DMS53 treated with DMSO at 0.1 percent for 48 hours (cell line): ENCODE data around the gene TRMT1.

Source experiments
- DNase-seq: peaks from one replicate; lab custom pipeline; 2025; ENCODE audit not compliant: unreplicated experiment; lab: John Stamatoyannopoulos, UW

Gene TRMT1

DNA sequence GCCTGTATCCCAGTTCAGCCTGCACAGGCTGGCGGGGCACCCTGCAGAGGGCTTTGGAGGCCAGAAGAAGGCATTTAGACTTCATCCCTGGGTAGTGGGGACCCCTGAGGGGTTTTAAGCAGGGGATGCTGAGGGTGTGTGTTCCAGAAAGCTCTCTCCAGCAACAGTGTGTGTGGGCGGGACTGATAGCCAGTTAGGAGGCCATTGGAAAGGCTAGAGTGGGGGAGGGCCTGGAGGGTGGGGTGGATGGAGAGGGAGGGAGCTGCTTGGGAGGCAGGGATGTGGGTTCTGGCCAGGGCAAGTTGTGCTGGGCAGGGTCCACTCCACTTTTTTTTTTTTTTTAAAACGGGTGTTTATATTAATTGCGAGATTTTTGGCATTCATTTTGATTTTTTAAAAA is 42.2 kb downstream of the TRMT1 start:
- no peak for DNase-seq

DNA sequence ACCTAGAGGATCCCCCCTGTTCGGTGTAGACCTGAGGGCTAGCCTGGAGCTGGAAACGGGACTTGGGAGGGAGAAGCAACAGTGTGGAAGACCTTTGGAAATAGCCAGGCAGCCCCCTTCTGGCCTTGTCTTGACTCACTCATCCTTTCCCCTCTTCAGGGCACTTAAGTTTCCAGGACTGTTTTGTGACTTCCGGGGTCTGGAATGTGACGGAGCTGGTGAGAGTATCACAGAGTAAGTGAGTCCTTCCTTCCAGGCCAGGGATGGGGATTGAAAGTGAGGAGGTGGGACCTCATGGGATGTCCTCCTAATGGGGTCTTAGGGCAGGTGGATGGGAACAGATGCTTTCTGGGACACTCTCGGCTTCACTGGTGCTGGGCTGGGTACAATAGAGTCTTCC is 43.3 kb downstream of the TRMT1 start:
- DNase-seq, result no peak

GRCh38 chr19:13072188-13072908 is 44.2 kb downstream of the TRMT1 start:
- DNase-seq, result no peak

DNA sequence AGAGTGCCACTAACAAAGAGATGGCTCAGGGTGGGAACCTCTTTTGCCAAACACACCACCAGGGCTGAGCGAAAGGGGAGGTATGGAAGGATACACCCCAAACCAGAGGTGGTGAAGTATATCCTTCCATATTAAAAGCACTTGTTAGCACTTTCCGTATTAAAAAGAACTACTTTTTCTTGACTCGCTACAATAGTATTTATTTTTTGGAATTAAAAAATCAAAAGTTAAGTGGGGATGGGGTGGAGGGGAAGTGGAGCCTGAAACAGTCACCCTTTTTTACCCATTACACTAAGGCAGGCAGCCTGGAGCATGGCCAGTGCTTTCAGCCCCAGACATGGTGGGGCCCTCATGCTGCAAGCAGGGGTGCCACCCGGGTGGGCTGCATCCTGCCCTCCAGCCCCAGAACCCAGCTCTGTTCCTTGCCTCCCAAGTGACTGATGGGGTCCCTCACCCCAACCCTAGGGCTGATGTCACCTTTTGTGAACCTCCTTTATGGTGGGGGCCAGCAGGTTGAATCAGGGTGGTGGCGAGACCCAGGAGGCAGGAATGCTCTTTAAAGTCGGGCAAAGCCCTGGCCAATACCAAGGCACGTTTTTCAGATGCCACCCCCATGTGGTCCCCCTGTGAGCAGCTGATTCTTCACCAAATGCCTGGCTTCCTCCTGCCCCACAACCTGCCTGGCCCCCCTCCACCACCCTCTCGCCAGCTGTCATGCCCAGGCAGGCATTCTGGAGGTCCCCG is 44.9 kb downstream of the TRMT1 start:
- no peak for DNase-seq

DNA sequence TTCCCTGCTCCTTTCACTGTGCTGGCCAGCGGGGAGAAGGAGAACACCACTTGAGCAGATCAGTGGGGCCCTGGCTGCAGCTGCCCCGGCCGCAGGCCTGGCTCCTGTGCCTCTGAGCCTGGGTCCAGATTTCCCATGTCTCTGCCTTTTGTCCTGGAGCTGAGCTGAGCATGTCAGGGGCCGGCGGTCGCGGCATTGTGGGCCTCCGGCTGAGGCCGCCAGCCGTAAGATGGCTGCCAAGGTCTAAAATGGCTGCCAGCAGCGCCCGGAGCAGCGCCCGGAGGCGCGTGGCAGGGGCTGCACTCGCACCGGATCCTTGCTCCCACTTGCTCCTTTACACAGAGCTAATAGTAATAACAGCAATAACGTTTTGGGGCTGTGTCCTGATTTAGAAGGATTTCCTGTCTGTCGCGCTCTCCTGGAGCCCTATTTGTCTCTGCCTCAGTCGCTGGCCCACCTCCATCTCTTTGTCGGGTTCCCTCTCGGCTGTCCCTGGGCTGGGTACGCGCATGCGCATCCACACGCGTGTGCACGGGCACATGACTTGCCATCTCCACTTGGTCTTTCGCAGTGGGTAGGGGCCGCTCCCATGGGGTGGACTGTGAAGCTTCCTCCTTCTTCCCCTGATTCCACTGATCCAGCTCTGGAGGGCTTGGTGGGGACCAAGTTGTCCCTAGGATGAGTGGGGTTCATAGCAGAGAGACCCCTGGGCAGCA is 46.0 kb downstream of the TRMT1 start:
- no peak for DNase-seq

- no peak for DNase-seq
Measured at GRCh38 chr19:13069415-13070359, 46.9 kb downstream of the TRMT1 start.

GRCh38 chr19:13068085-13068846 is 48.3 kb downstream of the TRMT1 start:
- no peak for DNase-seq

DNA sequence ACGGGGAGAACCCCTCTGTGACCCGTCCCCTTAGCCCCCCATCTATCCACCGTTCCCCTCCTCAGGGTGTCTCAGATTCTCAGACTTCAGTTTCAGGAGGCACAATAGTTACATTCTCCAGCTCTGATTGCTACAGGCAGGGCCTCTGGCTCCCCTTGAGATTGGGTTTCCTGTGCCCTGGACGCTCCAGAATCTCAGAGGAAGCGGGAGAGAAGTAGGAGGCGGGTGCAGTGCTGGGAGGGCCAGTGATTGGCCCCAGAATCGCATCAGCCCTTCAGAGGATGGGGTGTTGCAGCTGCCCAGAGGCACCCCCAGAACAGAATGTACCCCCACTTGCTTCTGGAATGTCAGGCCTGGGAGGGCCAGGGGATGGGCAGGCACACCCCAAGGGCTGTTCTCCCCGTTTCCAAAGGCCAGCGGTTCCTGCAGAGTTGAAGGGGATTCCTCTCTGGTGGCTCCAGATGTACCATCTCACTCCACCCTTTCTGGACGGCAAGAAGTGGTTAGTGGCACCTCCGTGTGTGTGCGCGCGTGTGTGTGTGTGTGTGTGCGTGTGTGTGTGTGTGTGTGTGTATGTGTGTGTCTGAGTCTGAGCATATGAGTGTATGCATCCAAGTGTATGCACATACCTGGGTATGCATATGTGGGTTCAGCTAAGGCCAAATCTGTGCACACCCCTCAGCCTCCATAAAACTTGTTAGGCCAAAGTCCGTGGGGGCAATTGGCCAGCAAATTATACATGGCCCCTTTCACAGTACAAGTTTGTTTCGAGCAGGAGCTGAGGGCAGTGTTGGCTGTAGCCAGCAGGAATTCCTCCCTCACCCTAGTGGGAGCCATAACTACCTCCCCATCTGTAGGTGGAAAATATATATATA is 49.4 kb downstream of the TRMT1 start:
- DNase-seq, result no peak

DNA sequence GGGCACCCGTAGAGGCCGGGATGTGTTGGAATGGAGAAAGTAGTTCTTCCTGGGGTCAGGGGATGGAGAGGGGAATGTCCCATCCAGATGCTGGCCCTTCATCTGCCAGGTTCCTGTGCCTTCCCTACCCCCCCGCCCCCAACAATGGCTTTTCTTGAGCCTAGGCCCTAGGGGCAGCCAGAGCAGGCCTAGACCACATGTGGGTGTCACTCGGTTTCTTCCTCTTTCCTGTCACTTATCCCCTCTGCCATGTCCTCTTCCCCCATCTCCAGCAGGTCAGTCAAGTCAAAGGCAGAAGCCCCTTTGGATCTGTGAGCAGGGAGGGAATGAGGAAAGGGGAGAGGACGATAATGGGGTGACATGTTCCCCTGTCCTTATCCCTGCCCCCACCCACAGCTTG is 50.3 kb downstream of the TRMT1 start:
- no peak for DNase-seq

DNA sequence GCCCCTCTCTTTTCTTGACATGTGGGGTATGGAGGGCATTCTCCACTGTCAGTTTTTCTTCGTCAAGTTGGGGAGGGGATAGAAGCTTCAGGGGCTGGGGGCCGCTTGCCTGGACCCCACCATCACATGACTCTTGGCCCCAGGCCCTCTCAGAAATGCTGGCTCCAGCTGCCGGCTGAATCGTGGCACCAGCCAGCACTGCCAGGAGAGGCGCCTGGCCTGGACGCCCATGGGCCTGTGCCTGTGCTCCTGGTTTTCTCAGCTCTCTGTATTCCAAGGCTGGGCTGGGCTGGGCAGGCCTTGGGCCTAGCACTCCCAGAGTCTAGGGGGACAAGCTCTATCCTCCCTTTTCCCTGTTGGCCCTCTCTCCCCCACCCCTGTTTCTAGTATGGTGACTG is 52.4 kb downstream of the TRMT1 start:
- DNase-seq, result no peak

GRCh38 chr19:13063461-13064091 is 53.0 kb downstream of the TRMT1 start:
- no peak for DNase-seq

DNA sequence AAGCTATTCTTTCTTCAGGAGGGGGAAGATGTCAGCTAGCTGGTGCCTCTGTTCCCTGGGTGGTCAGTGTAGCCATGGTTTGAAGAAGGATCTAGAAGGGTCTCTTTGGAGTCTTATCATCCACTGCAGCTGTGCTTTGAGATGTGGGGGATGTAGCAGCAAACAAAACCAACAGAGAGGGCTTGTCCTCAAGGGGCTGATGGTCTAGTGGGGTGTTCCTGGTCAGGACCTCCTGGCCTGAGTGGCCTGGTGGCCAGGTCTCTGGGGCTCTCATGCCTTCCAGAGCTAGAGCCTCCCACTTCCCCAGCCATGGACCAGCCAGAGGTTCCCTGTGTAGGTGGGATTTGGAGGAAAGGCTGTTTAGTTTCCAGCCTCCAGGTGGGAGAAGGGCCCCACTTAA is 54.2 kb downstream of the TRMT1 start:
- no peak for DNase-seq

- DNase-seq, result peak; percentile 30
Measured at GRCh38 chr19:13060964-13061927, 55.3 kb downstream of the TRMT1 start.

GRCh38 chr19:13060233-13060963 is 56.1 kb downstream of the TRMT1 start:
- no peak for DNase-seq

DNA sequence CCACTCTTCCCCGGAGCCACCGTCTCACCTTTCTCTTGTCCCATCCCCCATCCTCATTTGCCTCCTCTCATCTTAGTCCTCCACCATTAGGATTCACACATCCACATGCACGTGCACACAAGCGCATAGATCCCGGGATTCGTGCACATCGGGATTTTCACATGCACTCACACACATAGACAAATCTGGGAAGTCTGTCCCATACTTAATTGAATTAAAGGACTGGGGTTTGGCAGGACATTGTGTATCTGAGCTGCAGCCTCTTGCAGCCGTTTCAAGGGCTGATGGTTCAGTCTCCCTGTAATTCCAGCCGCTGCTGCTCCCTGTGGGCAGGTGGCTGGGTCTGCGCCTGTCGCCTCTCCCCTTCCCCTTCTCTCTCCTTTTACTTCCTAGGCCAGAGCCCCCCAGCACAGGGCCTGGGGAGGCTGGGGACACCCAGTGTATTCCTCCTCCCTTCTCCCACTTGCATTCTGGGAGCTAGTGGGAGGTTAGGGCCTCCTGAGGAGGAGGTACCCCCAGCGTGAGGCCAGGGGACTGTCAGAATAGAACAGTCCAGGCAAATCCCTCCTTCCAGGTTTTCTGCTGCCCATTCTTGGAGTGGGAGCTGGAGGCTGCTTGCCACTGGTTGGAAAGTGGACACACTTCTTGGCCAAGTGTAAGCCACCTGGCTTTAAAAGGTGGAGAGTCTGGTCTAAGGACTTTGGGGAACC is 57.4 kb downstream of the TRMT1 start:
- DNase-seq, result no peak

DNA sequence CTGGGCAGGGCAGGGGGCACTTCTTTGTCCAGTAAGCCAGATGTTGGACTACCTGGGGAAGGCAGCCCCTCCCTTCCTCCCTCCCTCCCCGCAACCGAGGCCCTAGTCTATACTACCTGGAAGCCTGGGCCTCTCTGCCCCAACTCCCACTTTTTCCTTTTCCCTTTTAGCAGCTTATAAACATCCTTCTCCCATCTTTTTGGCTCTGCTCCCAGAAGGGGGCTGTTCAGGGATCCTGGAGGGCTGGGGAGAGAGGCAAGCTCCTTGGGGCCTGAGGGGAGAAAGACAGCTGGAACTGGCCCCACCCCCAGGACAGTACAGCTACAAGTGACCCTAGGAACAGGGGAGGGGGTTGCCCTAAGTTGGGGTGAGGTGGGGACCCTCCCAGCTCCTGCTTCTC is 58.8 kb downstream of the TRMT1 start:
- DNase-seq, result no peak
